Osteocyte (in vitro differentiated cells): ENCODE results near the gene UBAC1. TPM values are rescaled to one million over a fixed set of nuclear protein-coding genes. Genes with fewer than 3 reads are reported as not detected.

Experiments used
- DNase-seq: peaks from one replicate; pipeline ENCODE4 v3.0.0; 2021; ENCODE audit warnings: mixed read lengths; ENCODE audit not compliant: unreplicated experiment; ENCODE audit errors: extremely low spot score
- H3K27ac Mint-ChIP-seq: one replicate; pipeline ENCODE4 v1.8.0; 2021; ENCODE audit warnings: mild to moderate bottlenecking, mixed read lengths; ENCODE audit not compliant: unreplicated experiment
- H3K27me3 Mint-ChIP-seq: one replicate; pipeline ENCODE4 v1.8.0; 2021; ENCODE audit warnings: mixed read lengths; ENCODE audit not compliant: unreplicated experiment
- H3K36me3 Mint-ChIP-seq: one replicate; pipeline ENCODE4 v1.8.0; 2021; ENCODE audit warnings: mixed read lengths; ENCODE audit not compliant: unreplicated experiment
- H3K4me1 Mint-ChIP-seq: one replicate; pipeline ENCODE4 v1.8.0; 2021; ENCODE audit warnings: mixed read lengths; ENCODE audit not compliant: unreplicated experiment
- H3K4me3 Mint-ChIP-seq: one replicate; pipeline ENCODE4 v1.8.0; 2021; ENCODE audit warnings: mild to moderate bottlenecking, moderate library complexity, mixed read lengths; ENCODE audit not compliant: unreplicated experiment
- H3K9me3 Mint-ChIP-seq: one replicate; pipeline ENCODE4 v1.8.0; 2021; ENCODE audit warnings: mixed read lengths; ENCODE audit not compliant: unreplicated experiment
- CTCF ChIP-seq: fragments of 200-600 bp; sonication (generic); IDR thresholded peaks from 2 replicates; pipeline ENCODE4 v1.5.0; 2021; ENCODE audit warnings: antibody characterized with exemption, mild to moderate bottlenecking, moderate library complexity
- total RNA-seq: library from RNA; stranded (reverse); gene quantifications from 2 replicates; pipeline ENCODE4 v1.2.1, GENCODE V29; 2021

Gene UBAC1
- total RNA-seq, 1 donor from 2014 or later, result 38.9 TPM

DNA sequence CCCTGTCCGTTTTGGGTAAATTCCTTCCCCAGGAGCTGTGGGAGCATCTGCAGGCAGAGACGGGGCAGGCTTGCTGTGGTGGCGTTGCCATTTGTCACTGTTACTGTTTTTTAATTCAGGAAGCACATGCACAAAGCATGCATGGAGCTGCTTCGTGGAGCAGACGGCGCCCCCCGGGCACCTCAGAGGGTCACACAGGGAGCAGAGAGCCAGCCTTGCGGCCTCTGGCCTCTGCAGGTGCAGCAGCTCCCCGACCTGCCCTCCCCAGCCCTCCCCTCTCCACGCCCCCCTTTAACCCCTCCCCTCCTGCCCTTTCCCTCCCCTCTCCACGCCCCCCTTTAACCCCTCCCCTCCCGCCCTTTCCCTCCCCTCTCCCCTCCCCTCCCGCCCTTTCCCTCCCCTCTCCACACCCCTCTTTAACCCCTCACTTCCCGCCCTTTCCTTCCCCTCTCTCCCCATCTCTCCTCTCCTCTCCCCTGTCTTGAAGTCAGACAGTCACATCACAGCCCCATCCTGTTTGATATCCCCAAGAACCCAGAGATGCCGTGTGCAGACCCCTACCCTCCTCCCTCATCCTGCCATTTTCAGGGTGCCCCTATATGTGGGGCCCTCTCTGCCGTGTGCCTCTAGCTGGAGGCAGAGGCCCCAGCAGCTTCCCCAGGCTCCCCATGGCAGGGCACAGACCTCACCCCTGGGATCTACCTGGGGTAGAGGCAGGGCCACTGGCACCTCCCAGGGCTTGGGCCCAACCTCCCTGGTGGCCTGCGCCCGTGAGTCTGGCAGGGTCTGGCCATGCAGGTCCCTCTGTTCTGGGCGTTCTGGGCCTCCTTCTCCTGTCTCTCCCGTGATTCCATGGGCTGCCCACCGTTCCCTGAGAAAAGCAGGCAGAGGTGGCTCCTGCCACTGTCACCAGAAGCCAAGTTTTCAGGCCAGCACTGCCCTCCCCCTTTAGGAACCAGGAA, 29.6 kb upstream of the UBAC1 start:
- no peak for TF ChIP-seq CTCF
- no peaks in the 10 kb centered on the region for H3K9me3 Mint-ChIP-seq
- no peak overlapping the region for H3K4me3 Mint-ChIP-seq
- peaks cover 23% of the 10 kb centered on the region for H3K4me1 Mint-ChIP-seq
- H3K36me3 Mint-ChIP-seq, result no peaks in the 10 kb centered on the region
- H3K27me3 Mint-ChIP-seq, result no peaks in the 10 kb centered on the region
- H3K27ac Mint-ChIP-seq, result no peak overlapping the region
- no peak for DNase-seq

GRCh38 chr9:135989722-135990467, 28.7 kb upstream of the UBAC1 start:
- Mint-ChIP-seq H3K4me3 (no peak overlapping the region), H3K36me3 (no peaks in the 10 kb centered on the region)

DNA sequence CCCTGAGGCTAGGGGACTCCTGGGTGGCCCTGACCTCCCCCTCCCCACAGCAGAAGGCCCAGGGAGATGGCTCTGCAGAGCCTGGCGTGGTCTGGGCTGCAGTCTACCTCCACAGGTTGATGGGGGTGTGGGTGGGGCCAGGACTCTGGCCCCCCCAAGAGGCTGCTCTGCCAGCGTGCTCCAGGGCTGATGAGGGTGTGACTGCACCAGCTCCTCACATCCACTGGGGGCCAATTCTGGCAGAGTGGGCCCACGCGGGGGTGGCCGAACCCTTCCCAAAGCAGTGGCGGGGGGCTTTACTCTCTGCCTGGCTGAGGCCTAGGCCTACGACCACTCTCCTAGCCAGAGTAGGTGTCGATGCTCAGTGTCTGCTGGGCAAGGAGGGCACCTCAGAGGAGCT, 28.0 kb upstream of the UBAC1 start:
- Mint-ChIP-seq H3K27me3 (no peaks in the 10 kb centered on the region), H3K9me3 (no peaks in the 10 kb centered on the region), H3K4me1 (peaks cover 17% of the 10 kb centered on the region), H3K36me3 (no peaks in the 10 kb centered on the region), H3K27ac (no peak overlapping the region), H3K4me3 (no peak overlapping the region)
- DNase-seq, result no peak
- TF ChIP-seq CTCF, result no peak

More at GRCh38 chr9:135989722-135990467, 28.7 kb upstream of the UBAC1 start:
- DNase-seq, result no peak
- Mint-ChIP-seq H3K9me3 (no peaks in the 10 kb centered on the region), H3K4me1 (peaks cover 23% of the 10 kb centered on the region), H3K27ac (no peak overlapping the region), H3K27me3 (no peaks in the 10 kb centered on the region)
- no peak for TF ChIP-seq CTCF

- no peak for TF ChIP-seq CTCF
- no peak for DNase-seq
- Mint-ChIP-seq H3K9me3 (no peaks in the 10 kb centered on the region), H3K36me3 (no peaks in the 10 kb centered on the region), H3K27me3 (no peaks in the 10 kb centered on the region), H3K27ac (no peak overlapping the region), H3K4me1 (peaks cover 12% of the 10 kb centered on the region), H3K4me3 (no peak overlapping the region)
Measured at GRCh38 chr9:135988493-135988892, 27.3 kb upstream of the UBAC1 start.

GRCh38 chr9:135987838-135988404, 26.7 kb upstream of the UBAC1 start:
- Mint-ChIP-seq H3K27ac (no peak overlapping the region), H3K4me3 (no peak overlapping the region), H3K9me3 (no peaks in the 10 kb centered on the region), H3K36me3 (no peaks in the 10 kb centered on the region), H3K4me1 (peaks cover 8% of the 10 kb centered on the region), H3K27me3 (peaks cover 3% of the 10 kb centered on the region)
- no peak for TF ChIP-seq CTCF
- DNase-seq, result no peak
